ENCODE data around the gene ING2. TPM values are rescaled to one million over a fixed set of nuclear protein-coding genes. Genes with fewer than 3 reads are reported as not detected.
"Not testable (repeated sequence)": the region's sequence is repeated elsewhere in the genome, so short reads cannot be mapped to it uniquely, and the experiment has no call there.

The ING2 gene
- 5.9 TPM for total RNA-seq
- long read RNA-seq, transcript ING2-201 (2 exons, 1,189 nt), result major isoform, 8 of 10 reads
- long read RNA-seq, partial matches to known transcripts, result 0 of 10 reads
- long read RNA-seq, other reads (novel, unspliced or antisense), result 0 of 10 reads

- peak; percentile 20 for DNase-seq
- H3K4me3 ChIP-seq, result peak within 1 kb of the TSS; percentile 97
- intact Hi-C loops (cut with micrococcal nuclease), result no loop called here
- no peak for TF ChIP-seq CTCF (IDR thresholded peaks at IDR 0.05; ENCODE audit: borderline replicate concordance)
- peak within 1 kb of the TSS; percentile 97 for H3K27ac ChIP-seq (replicated peaks)
- peaks cover 41% of the 10 kb centered on the region for H3K4me1 ChIP-seq
- H3K36me3 ChIP-seq, result peaks cover under 1% of the 10 kb centered on the region
- H3K9me3 ChIP-seq (replicated peaks), result no peaks in the 10 kb centered on the region
- no peaks in the 10 kb centered on the region for H3K27me3 ChIP-seq (ENCODE audit: low read depth)
Measured at GRCh38 chr4:183504930-183505610, at the start of gene ING2. Gene ING2, plus strand, starts transcription at chr4:183505058. Its CDS starts 138 bp downstream, at chr4:183505196.

DNA sequence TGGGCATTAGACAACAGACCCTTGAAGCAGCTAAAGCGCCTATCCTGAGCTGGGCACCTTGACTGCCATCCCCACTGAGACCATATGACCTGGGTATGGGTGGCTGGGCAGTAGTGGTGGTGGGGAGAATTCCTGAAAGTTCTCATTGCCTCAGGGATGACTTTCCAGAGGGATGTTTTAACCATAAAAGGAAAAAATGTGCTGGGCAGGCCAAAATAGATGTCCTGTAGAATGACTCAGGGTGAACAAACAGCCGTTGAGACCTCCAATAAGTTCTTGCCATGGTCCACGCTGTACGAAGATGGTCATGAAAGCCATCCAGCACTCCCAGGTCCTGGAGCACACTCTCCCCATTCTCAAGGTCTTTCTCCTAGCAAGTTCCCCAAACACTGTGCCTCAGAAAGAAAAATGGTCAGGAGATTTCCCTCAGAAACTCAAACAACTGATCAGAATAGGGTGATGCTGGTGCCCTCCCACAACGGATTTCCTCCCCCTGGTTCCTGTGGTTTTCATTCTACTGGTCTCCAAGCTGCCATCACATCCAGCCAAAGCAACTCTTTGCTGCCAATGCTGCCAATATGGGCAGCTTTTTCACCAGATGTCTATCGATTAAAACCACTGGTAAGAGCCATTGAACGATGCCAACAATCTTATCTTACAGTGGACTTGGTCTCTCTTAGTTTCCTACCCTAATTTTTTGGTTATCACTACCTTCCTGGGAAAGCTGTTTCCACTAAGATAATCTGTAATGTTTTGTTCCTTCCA, 49.2 kb upstream of the ING2 start:
- Histone ChIP-seq H3K36me3 (peaks cover 12% of the 10 kb centered on the region), H3K27me3 (ENCODE audit: low read depth) (no peaks in the 10 kb centered on the region), H3K27ac (replicated peaks) (no peak overlapping the region), H3K4me1 (no peaks in the 10 kb centered on the region), H3K9me3 (replicated peaks) (no peaks in the 10 kb centered on the region), H3K4me3 (no peak overlapping the region)
- no peak for DNase-seq
- intact Hi-C loops (cut with micrococcal nuclease), result no loop called here
- TF ChIP-seq CTCF (IDR thresholded peaks at IDR 0.05; ENCODE audit: borderline replicate concordance), result no peak

DNA sequence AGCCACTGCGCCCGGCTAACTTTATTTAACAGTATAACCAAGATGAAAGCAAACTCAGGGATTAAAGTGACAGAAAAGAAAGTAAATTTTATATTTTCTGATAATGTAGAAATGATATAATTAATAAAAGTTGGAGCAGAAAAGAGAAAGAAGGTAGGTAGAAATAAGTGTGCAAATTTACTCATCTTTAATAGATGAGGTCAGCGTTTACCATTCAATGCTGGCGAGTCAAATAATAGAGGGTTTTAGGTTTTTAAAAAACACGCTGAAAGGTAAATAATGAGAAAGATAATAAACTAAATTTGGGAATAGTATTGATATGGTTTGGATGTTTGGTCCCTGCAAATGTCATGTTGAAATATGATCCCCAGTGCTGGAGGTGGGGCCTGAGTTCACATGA, 46.9 kb upstream of the ING2 start:
- no peaks in the 10 kb centered on the region for H3K36me3 ChIP-seq
- intact Hi-C loops (cut with micrococcal nuclease), result no loop called here
- no peak for TF ChIP-seq CTCF (IDR thresholded peaks at IDR 0.05; ENCODE audit: borderline replicate concordance)
- no peaks in the 10 kb centered on the region for H3K9me3 ChIP-seq (replicated peaks)
- H3K4me3 ChIP-seq, result no peak overlapping the region
- no peaks in the 10 kb centered on the region for H3K4me1 ChIP-seq
- H3K27me3 ChIP-seq (ENCODE audit: low read depth), result no peaks in the 10 kb centered on the region
- no peak for DNase-seq
- H3K27ac ChIP-seq (replicated peaks), result no peak overlapping the region

DNA sequence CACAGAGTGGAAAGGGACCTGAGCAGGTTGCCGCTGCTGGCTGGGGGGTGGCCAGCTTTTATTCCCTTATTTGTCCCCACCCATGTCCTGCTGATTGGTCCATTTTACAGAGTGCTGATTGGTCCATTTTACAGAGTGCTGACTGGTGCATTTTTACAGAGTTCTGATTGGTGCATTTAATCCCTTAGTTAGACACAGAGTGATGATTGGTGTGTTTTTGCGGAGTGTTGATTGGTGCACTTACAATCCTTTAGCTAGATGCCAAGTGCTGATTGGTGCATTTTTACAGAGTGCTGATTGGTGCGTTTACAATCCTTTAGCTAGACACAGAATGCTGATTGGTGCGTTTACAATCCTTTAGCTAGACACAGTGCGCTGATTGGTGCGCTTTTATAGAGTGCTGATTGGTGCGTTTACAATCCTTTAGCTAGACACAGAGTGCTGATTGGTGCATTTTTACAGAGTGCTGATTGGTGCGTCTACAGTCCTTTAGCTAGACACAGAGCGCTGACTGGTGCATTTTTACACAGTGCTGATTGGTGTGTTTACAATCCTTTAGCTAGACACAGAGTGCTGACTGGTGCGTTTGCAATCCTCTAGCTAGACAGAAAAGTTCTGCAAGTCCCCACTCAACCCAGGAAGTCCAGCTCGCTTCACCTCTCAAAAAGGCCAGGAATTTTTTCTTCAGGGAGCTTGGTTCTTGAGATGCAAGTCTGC, 40.8 kb upstream of the ING2 start:
- H3K4me3 ChIP-seq; H3K36me3 ChIP-seq; H3K9me3 ChIP-seq (replicated peaks); DNase-seq; H3K27me3 ChIP-seq (ENCODE audit: low read depth); intact Hi-C loops (cut with micrococcal nuclease); H3K4me1 ChIP-seq; H3K27ac ChIP-seq (replicated peaks): not testable (repeated sequence)

DNA sequence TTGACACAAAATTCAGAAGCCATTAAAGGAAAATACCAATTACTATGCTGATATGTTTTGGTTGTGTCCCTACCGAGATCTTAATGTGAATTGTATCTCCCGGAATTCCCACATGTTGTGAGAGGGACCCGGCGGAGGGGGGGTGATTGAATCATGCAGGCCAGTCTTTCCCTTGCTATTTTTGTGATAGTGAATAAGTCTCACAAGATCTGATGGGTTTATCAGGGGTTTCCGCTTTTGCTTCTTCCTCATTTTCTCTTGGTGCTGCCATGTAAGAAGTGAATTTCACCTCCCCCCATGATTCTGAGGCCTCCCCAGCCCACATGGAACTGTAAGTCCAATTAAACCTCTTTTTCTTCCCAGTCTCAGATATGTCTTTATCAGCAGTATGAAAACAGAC, 39.0 kb upstream of the ING2 start:
- H3K27me3 ChIP-seq (ENCODE audit: low read depth); DNase-seq; H3K36me3 ChIP-seq; H3K27ac ChIP-seq (replicated peaks); H3K4me1 ChIP-seq; H3K4me3 ChIP-seq; intact Hi-C loops (cut with micrococcal nuclease); H3K9me3 ChIP-seq (replicated peaks): not testable (repeated sequence)

- Histone ChIP-seq H3K36me3 (no peaks in the 10 kb centered on the region), H3K27me3 (ENCODE audit: low read depth) (no peaks in the 10 kb centered on the region), H3K4me3 (no peak overlapping the region), H3K4me1 (no peaks in the 10 kb centered on the region), H3K9me3 (replicated peaks) (peaks cover 5% of the 10 kb centered on the region), H3K27ac (replicated peaks) (no peak overlapping the region)
- TF ChIP-seq CTCF (IDR thresholded peaks at IDR 0.05; ENCODE audit: borderline replicate concordance), result no peak
- intact Hi-C loops (cut with micrococcal nuclease), result no loop called here
- no peak for DNase-seq
Measured at GRCh38 chr4:183467246-183467645, 37.6 kb upstream of the ING2 start.
